Muscle layer of colon (tissue), 2 donors: Measurements from ENCODE around the gene ABLIM2.

Experiments used
- H3K27ac ChIP-seq: one replicate; pipeline ENCODE4 v1.7.0; 2013; ENCODE audit warnings: low read depth, mild to moderate bottlenecking, low read length, moderate library complexity
- H3K27me3 ChIP-seq, 2 donors: one replicate each; pipeline ENCODE4 v1.7.0; 2013; ENCODE audit warnings: low read length in 2 of 2, mild to moderate bottlenecking in 2 of 2; ENCODE audit not compliant: insufficient read depth in 2 of 2, control insufficient read depth in 1 of 2
- H3K36me3 ChIP-seq: one replicate; pipeline ENCODE4 v1.7.0; 2013; ENCODE audit warnings: mild to moderate bottlenecking, low read length; ENCODE audit not compliant: insufficient read depth
- H3K4me1 ChIP-seq: one replicate; pipeline ENCODE4 v1.7.0; 2013; ENCODE audit warnings: mild to moderate bottlenecking, low read length; ENCODE audit not compliant: insufficient read depth
- H3K4me3 ChIP-seq, 2 donors: one replicate each; pipeline ENCODE4 v1.7.0; 2013; ENCODE audit warnings: low read length in 2 of 2, low read depth in 1 of 2, mild to moderate bottlenecking in 1 of 2, moderate library complexity in 1 of 2
- H3K9ac ChIP-seq: one replicate; pipeline ENCODE4 v1.7.0; 2013; ENCODE audit warnings: low read length
- H3K9me3 ChIP-seq: one replicate; pipeline ENCODE4 v1.7.0; 2013; ENCODE audit warnings: mild to moderate bottlenecking, low read length
- donor health status: abdominal sarcoma.
- donor health status: Adenocarcinoma of cecum.

Gene ABLIM2

GRCh38 chr4:8028884-8029568 lies 129.6 kb downstream of the ABLIM2 start:
- Histone ChIP-seq H3K9ac (no peak overlapping the region), H3K27me3 (no peaks in the 10 kb centered on the region), H3K4me1 (no peaks in the 10 kb centered on the region), H3K4me3 (no peak overlapping the region), H3K9me3 (no peaks in the 10 kb centered on the region), H3K27ac (no peak overlapping the region), H3K36me3 (no peaks in the 10 kb centered on the region)

- Histone ChIP-seq H3K36me3 (no peaks in the 10 kb centered on the region), H3K4me1 (no peaks in the 10 kb centered on the region), H3K27me3 (no peaks in the 10 kb centered on the region), H3K27ac (no peak overlapping the region), H3K9ac (no peak overlapping the region), H3K9me3 (no peaks in the 10 kb centered on the region), H3K4me3 (no peak overlapping the region)
Observed at GRCh38 chr4:8028368-8028767, 130.2 kb downstream of the ABLIM2 start.

- no peak overlapping the region for H3K27ac ChIP-seq
- no peaks in the 10 kb centered on the region for H3K4me1 ChIP-seq
Observed at GRCh38 chr4:8026453-8026852, 132.2 kb downstream of the ABLIM2 start.

GRCh38 chr4:8025668-8026067 lies 132.9 kb downstream of the ABLIM2 start:
- no peaks in the 10 kb centered on the region for H3K9me3 ChIP-seq
- H3K36me3 ChIP-seq = no peaks in the 10 kb centered on the region
- no peaks in the 10 kb centered on the region for H3K4me1 ChIP-seq
- H3K27ac ChIP-seq = no peak overlapping the region
- H3K9ac ChIP-seq = no peak overlapping the region
- no peaks in the 10 kb centered on the region for H3K27me3 ChIP-seq
- H3K4me3 ChIP-seq = no peak overlapping the region

More at GRCh38 chr4:8026453-8026852, 132.2 kb downstream of the ABLIM2 start:
- H3K27me3 ChIP-seq = no peaks in the 10 kb centered on the region
- H3K9me3 ChIP-seq = no peaks in the 10 kb centered on the region
- H3K4me3 ChIP-seq = no peak overlapping the region
- no peaks in the 10 kb centered on the region for H3K36me3 ChIP-seq
- H3K9ac ChIP-seq = no peak overlapping the region

- H3K36me3 ChIP-seq = no peaks in the 10 kb centered on the region
- H3K9ac ChIP-seq = no peak overlapping the region
- no peaks in the 10 kb centered on the region for H3K9me3 ChIP-seq
- H3K4me1 ChIP-seq = no peaks in the 10 kb centered on the region
- H3K27ac ChIP-seq = no peak overlapping the region
- H3K27me3 ChIP-seq = no peaks in the 10 kb centered on the region
- H3K4me3 ChIP-seq = no peak overlapping the region
Observed at GRCh38 chr4:8024073-8024786, 134.4 kb downstream of the ABLIM2 start.

GRCh38 chr4:8023696-8024033 lies 134.9 kb downstream of the ABLIM2 start:
- H3K9me3 ChIP-seq = no peaks in the 10 kb centered on the region
- H3K9ac ChIP-seq = no peak overlapping the region
- H3K4me1 ChIP-seq = no peaks in the 10 kb centered on the region
- H3K36me3 ChIP-seq = no peaks in the 10 kb centered on the region
- H3K27ac ChIP-seq = no peak overlapping the region
- no peaks in the 10 kb centered on the region for H3K27me3 ChIP-seq
- no peak overlapping the region for H3K4me3 ChIP-seq

GRCh38 chr4:8022767-8023695 lies 135.6 kb downstream of the ABLIM2 start:
- H3K4me3 ChIP-seq = no peak overlapping the region
- H3K27me3 ChIP-seq = no peaks in the 10 kb centered on the region
- H3K4me1 ChIP-seq = no peaks in the 10 kb centered on the region
- no peaks in the 10 kb centered on the region for H3K9me3 ChIP-seq
- H3K27ac ChIP-seq = no peak overlapping the region
- no peak overlapping the region for H3K9ac ChIP-seq
- no peaks in the 10 kb centered on the region for H3K36me3 ChIP-seq

- Histone ChIP-seq H3K4me3 (no peak overlapping the region), H3K27ac (no peak overlapping the region), H3K36me3 (no peaks in the 10 kb centered on the region), H3K27me3 (no peaks in the 10 kb centered on the region), H3K9me3 (no peaks in the 10 kb centered on the region), H3K9ac (no peak overlapping the region), H3K4me1 (no peaks in the 10 kb centered on the region)
Observed at GRCh38 chr4:8021796-8022195, 136.8 kb downstream of the ABLIM2 start.

- Histone ChIP-seq H3K36me3 (no peaks in the 10 kb centered on the region), H3K9ac (no peak overlapping the region)
Observed at GRCh38 chr4:8019396-8020365, 138.9 kb downstream of the ABLIM2 start.

GRCh38 chr4:8016527-8016926 lies 142.1 kb downstream of the ABLIM2 start:
- H3K36me3 ChIP-seq = no peaks in the 10 kb centered on the region
- no peaks in the 10 kb centered on the region for H3K9me3 ChIP-seq
- no peaks in the 10 kb centered on the region for H3K27me3 ChIP-seq
- no peak overlapping the region for H3K27ac ChIP-seq
- H3K4me3 ChIP-seq = no peak overlapping the region
- no peak overlapping the region for H3K9ac ChIP-seq
- H3K4me1 ChIP-seq = no peaks in the 10 kb centered on the region

More at GRCh38 chr4:8019396-8020365, 138.9 kb downstream of the ABLIM2 start:
- no peak overlapping the region for H3K27ac ChIP-seq
- H3K4me1 ChIP-seq = no peaks in the 10 kb centered on the region
- no peaks in the 10 kb centered on the region for H3K27me3 ChIP-seq
- H3K4me3 ChIP-seq = no peak overlapping the region
- H3K9me3 ChIP-seq = no peaks in the 10 kb centered on the region
